Gastrocnemius medialis (tissue), 4 donors: ENCODE data around the gene TP53RK. TPM values are rescaled to one million over a fixed set of nuclear protein-coding genes. Genes with fewer than 3 reads are reported as not detected.
A peak's percentile ranks its signal among the peaks of the same experiment; 100 is the strongest.

Source experiments
- ATAC-seq, 2 donors: fragments of 150-250 bp; one replicate each; pipeline ENCODE4 v1.9.1; 2016
- DNase-seq, 2 donors: peaks; one replicate each; pipeline ENCODE4 v3.0.0-alpha.2; 2019
- H3K27ac ChIP-seq, 4 donors: fragments of 200-600 bp; sonication (generic); 1 replicate in 1 of 4; 2 replicates in 3 of 4; pipeline ENCODE4 v1.5.1; 2016 to 2018; ENCODE audit warnings: mild to moderate bottlenecking in 2 of 4, moderate library complexity in 1 of 4
- H3K27me3 ChIP-seq, 3 donors: fragments of 200-600 bp; sonication (generic) in 2 of 3; 1 replicate in 1 of 3; 2 replicates in 2 of 3; pipeline versions ENCODE4 v1.5.1 to v1.6.0; 2016 to 2019; ENCODE audit warnings: mild to moderate bottlenecking in 1 of 3, moderate library complexity in 1 of 3
- H3K36me3 ChIP-seq, 2 donors: fragments of 200-600 bp; sonication (generic) in 1 of 2; one replicate each; pipeline ENCODE4 v1.5.1; 2017 to 2018
- H3K4me1 ChIP-seq, 2 donors: fragments of 200-600 bp; sonication (generic) in 1 of 2; one replicate each; pipeline ENCODE4 v1.5.1; 2016 to 2017; ENCODE audit warnings: mild to moderate bottlenecking in 2 of 2
- H3K4me3 ChIP-seq, 4 donors: fragments of 200-600 bp; sonication (generic) in 3 of 4; 1 replicate in 1 of 4; 2 replicates in 3 of 4; pipeline ENCODE4 v1.5.1; 2016 to 2019; ENCODE audit warnings: mild to moderate bottlenecking in 2 of 4
- H3K9me3 ChIP-seq, 3 donors: fragments of 200-600 bp; sonication (generic) in 2 of 3; 1 replicate in 1 of 3; 2 replicates in 2 of 3; pipeline ENCODE4 v1.5.1; 2016 to 2019
- CTCF ChIP-seq, 5 experiments: fragments of 450-650 bp in 3 of 5; fragments of 200-600 bp in 2 of 5; sonication (generic) in 2 of 5; IDR thresholded peaks in 4 of 5; conservative IDR thresholded peaks in 1 of 5; 1 replicate in 4 of 5; 2 replicates in 1 of 5; pipeline ENCODE4 v1.5.1; 2016 to 2019; ENCODE audit warnings: antibody characterized with exemption in 5 of 5, mild to moderate bottlenecking in 3 of 5, moderate library complexity in 3 of 5
- POLR2A ChIP-seq, 2 donors: fragments of 450-650 bp; IDR thresholded peaks; one replicate each; pipeline ENCODE4 v1.6.1; 2017; ENCODE audit warnings: antibody characterized with exemption in 2 of 2, mild to moderate bottlenecking in 2 of 2, moderate library complexity in 2 of 2
- in situ Hi-C, 4 donors: fragments of 200-750 bp; cut with MboI; loops; one replicate each; pipeline versions ENCODE4 v1.15.0 to v1.8.0; 2017; ENCODE audit warnings: low sequenced_read_pairs in 4 of 4
- intact Hi-C: fragments of 100-400 bp; cut with DNase I; formaldehyde crosslinking; loops from one replicate; pipeline ENCODE4 v1.15.1; 2023; ENCODE audit warnings: low total_unique reads
- total RNA-seq, 4 donors: library from RNA; depleted of rRNA; stranded (reverse); fragments of >200 nt; gene quantifications; one replicate each; pipeline versions ENCODE4 v1.1.0 to v1.2.3, GENCODE V29; 2016

Gene TP53RK
- total RNA-seq, 4 donors from 2014 or later, result 8.3 to 17.7 (median 10.9) TPM

GRCh38 chr20:46709055-46709458 lies 19.8 kb upstream of the TP53RK start:
- Histone ChIP-seq H3K36me3 (no peaks in the 10 kb centered on the region), H3K27me3 (peaks cover 6 to 22% (median 9%) of the 10 kb centered on the region in 3 donors), H3K9me3 (no peaks in the 10 kb centered on the region), H3K4me3 (peak overlapping the region; percentile 53 to 65 (median 60)), H3K4me1 (peaks cover 0 to 3% of the 10 kb centered on the region in 2 donors), H3K27ac (peak overlapping the region; percentile 33 to 67 (median 62))
- ATAC-seq (no peak), DNase-seq (no peak)
- in situ Hi-C loops, result no loop called here
- no peak for TF ChIP-seq POLR2A (IDR thresholded peaks at IDR 0.05)
- TF ChIP-seq CTCF (IDR thresholded peaks at IDR 0.05 in 4 of 5, conservative IDR thresholded peaks at IDR 0.05 in 1 of 5), result no peak
- intact Hi-C loops, result no loop called here

GRCh38 chr20:46708172-46708860 lies 19.1 kb upstream of the TP53RK start:
- Histone ChIP-seq H3K4me1 (peaks cover 0 to 3% of the 10 kb centered on the region in 2 donors), H3K36me3 (no peaks in the 10 kb centered on the region), H3K27me3 (peaks cover 6 to 22% (median 9%) of the 10 kb centered on the region in 3 donors), H3K27ac (no peak overlapping the region), H3K4me3 (no peak overlapping the region), H3K9me3 (no peaks in the 10 kb centered on the region)
- DNase-seq (no peak), ATAC-seq (no peak)
- intact Hi-C loops, result no loop called here
- in situ Hi-C loops, result no loop called here
- no peak for TF ChIP-seq CTCF (IDR thresholded peaks at IDR 0.05 in 4 of 5, conservative IDR thresholded peaks at IDR 0.05 in 1 of 5)
- TF ChIP-seq POLR2A (IDR thresholded peaks at IDR 0.05), result no peak

GRCh38 chr20:46706242-46706641 lies 17.0 kb upstream of the TP53RK start:
- Histone ChIP-seq H3K4me1 (peaks cover 0 to 3% of the 10 kb centered on the region in 2 donors), H3K4me3 (no peak overlapping the region), H3K9me3 (no peaks in the 10 kb centered on the region), H3K27ac (no peak overlapping the region), H3K27me3 (peaks cover 5 to 23% (median 9%) of the 10 kb centered on the region in 3 donors), H3K36me3 (no peaks in the 10 kb centered on the region)
- in situ Hi-C loops, result no loop called here
- DNase-seq, result no peak
- no peak for TF ChIP-seq CTCF (IDR thresholded peaks at IDR 0.05 in 4 of 5, conservative IDR thresholded peaks at IDR 0.05 in 1 of 5)
- no peak for TF ChIP-seq POLR2A (IDR thresholded peaks at IDR 0.05)
- no peak for ATAC-seq
- intact Hi-C loops, result no loop called here

GRCh38 chr20:46705378-46705729 lies 16.1 kb upstream of the TP53RK start:
- Histone ChIP-seq H3K36me3 (no peaks in the 10 kb centered on the region), H3K4me3 (no peak overlapping the region), H3K4me1 (peaks cover 0 to 3% of the 10 kb centered on the region in 2 donors), H3K27me3 (peaks cover 0 to 24% (median 5%) of the 10 kb centered on the region in 3 donors), H3K27ac (peak overlapping the region in 1 of 4 donors; percentile 21), H3K9me3 (no peaks in the 10 kb centered on the region)
- TF ChIP-seq CTCF (IDR thresholded peaks at IDR 0.05 in 4 of 5, conservative IDR thresholded peaks at IDR 0.05 in 1 of 5) (no peak), POLR2A (IDR thresholded peaks at IDR 0.05) (no peak)
- ATAC-seq (peak; percentile 51 to 72), DNase-seq (no peak)
- intact Hi-C loops (no loop called here), in situ Hi-C loops (no loop called here)
